GM12864 (cell line): Measurements from ENCODE around the gene C2orf49.
"Not testable (repeated sequence)": the region's sequence is repeated elsewhere in the genome, so short reads cannot be mapped to it uniquely, and the experiment has no call there.

ENCODE experiments used
- DNase-seq: peaks from one replicate; pipeline ENCODE4 v3.0.0-alpha.2; 2011; ENCODE audit warnings: low read depth
- H3K4me3 ChIP-seq: 2 replicates; pipeline ENCODE4 v1.5.1; 2011; ENCODE audit warnings: mild to moderate bottlenecking, low read depth, low read length, control low read depth
- CTCF ChIP-seq: IDR thresholded peaks from 2 replicates; pipeline ENCODE4 v1.5.1; 2011; ENCODE audit warnings: low read depth, mild to moderate bottlenecking, moderate library complexity, low read length, control low read depth, inconsistent platforms; ENCODE audit errors: missing control alignments

The C2orf49 gene

GRCh38 chr2:105320651-105321215 is 16.6 kb upstream of the C2orf49 start:
- no peak for TF ChIP-seq CTCF
- DNase-seq: no peak
- H3K4me3 ChIP-seq: no peak overlapping the region

- no peak for DNase-seq
- TF ChIP-seq CTCF: no peak
- H3K4me3 ChIP-seq: no peak overlapping the region
These were observed 15.3 kb upstream of the C2orf49 start for GRCh38 chr2:105321875-105322646.

GRCh38 chr2:105323111-105323510 is 14.2 kb upstream of the C2orf49 start:
- DNase-seq: no peak
- no peak overlapping the region for H3K4me3 ChIP-seq
- no peak for TF ChIP-seq CTCF

- DNase-seq: no peak
- no peak for TF ChIP-seq CTCF
- no peak overlapping the region for H3K4me3 ChIP-seq
These were observed 13.2 kb upstream of the C2orf49 start for GRCh38 chr2:105324101-105324500.

- H3K4me3 ChIP-seq: no peak overlapping the region
- no peak for TF ChIP-seq CTCF
- no peak for DNase-seq
These were observed 12.6 kb upstream of the C2orf49 start for GRCh38 chr2:105324732-105325131.

- H3K4me3 ChIP-seq: no peak overlapping the region
- no peak for TF ChIP-seq CTCF
- DNase-seq: no peak
These were observed 11.9 kb upstream of the C2orf49 start for GRCh38 chr2:105325389-105325963.

GRCh38 chr2:105327271-105327670 is 10.1 kb upstream of the C2orf49 start:
- DNase-seq, H3K4me3 ChIP-seq: not testable (repeated sequence)
